ENCODE results near the gene SNX13.

Gene SNX13

GRCh38 chr7:17939211-17939605, 1.1 kb downstream of the SNX13 start:
- DNase-seq (ENCODE audit: low spot score): no peak
- H3K4me3 Mint-ChIP-seq: peak overlapping the region; percentile 93
- H3K9me3 Mint-ChIP-seq: no peaks in the 10 kb centered on the region
- H3K27me3 Mint-ChIP-seq (ENCODE audit: low read depth): peaks cover 21% of the 10 kb centered on the region
- H3K27ac Mint-ChIP-seq: peak overlapping the region; percentile 94
- peaks cover 40% of the 10 kb centered on the region for H3K4me1 Mint-ChIP-seq (ENCODE audit: low read depth)
- H3K36me3 Mint-ChIP-seq (ENCODE audit: low read depth): peaks cover 10% of the 10 kb centered on the region

- Mint-ChIP-seq H3K27ac (no peak overlapping the region), H3K4me3 (peak overlapping the region; percentile 35), H3K36me3 (ENCODE audit: low read depth) (peaks cover 10% of the 10 kb centered on the region), H3K27me3 (ENCODE audit: low read depth) (peaks cover 14% of the 10 kb centered on the region), H3K4me1 (ENCODE audit: low read depth) (peaks cover 47% of the 10 kb centered on the region), H3K9me3 (no peaks in the 10 kb centered on the region)
- no peak for DNase-seq (ENCODE audit: low spot score)
Observed at GRCh38 chr7:17937506-17938120, 2.7 kb downstream of the SNX13 start.

- no peaks in the 10 kb centered on the region for H3K9me3 Mint-ChIP-seq
- peaks cover 10% of the 10 kb centered on the region for H3K36me3 Mint-ChIP-seq (ENCODE audit: low read depth)
- no peak overlapping the region for H3K27ac Mint-ChIP-seq
- DNase-seq (ENCODE audit: low spot score): no peak
- no peak overlapping the region for H3K4me3 Mint-ChIP-seq
- H3K4me1 Mint-ChIP-seq (ENCODE audit: low read depth): peaks cover 44% of the 10 kb centered on the region
- H3K27me3 Mint-ChIP-seq (ENCODE audit: low read depth): peaks cover 5% of the 10 kb centered on the region
Observed at GRCh38 chr7:17936321-17936720, 4.0 kb downstream of the SNX13 start.

- H3K27me3 Mint-ChIP-seq (ENCODE audit: low read depth): peaks cover 4% of the 10 kb centered on the region
- peaks cover 45% of the 10 kb centered on the region for H3K4me1 Mint-ChIP-seq (ENCODE audit: low read depth)
- H3K27ac Mint-ChIP-seq: no peak overlapping the region
- H3K36me3 Mint-ChIP-seq (ENCODE audit: low read depth): peaks cover 10% of the 10 kb centered on the region
- no peaks in the 10 kb centered on the region for H3K9me3 Mint-ChIP-seq
- no peak overlapping the region for H3K4me3 Mint-ChIP-seq
- DNase-seq (ENCODE audit: low spot score): no peak
Observed at GRCh38 chr7:17934612-17935240, 5.6 kb downstream of the SNX13 start.

- H3K27ac Mint-ChIP-seq: no peak overlapping the region
- H3K9me3 Mint-ChIP-seq: no peaks in the 10 kb centered on the region
- H3K27me3 Mint-ChIP-seq (ENCODE audit: low read depth): peaks cover 4% of the 10 kb centered on the region
- peaks cover 42% of the 10 kb centered on the region for H3K4me1 Mint-ChIP-seq (ENCODE audit: low read depth)
- peak overlapping the region; percentile 21 for H3K4me3 Mint-ChIP-seq
- no peak for DNase-seq (ENCODE audit: low spot score)
- H3K36me3 Mint-ChIP-seq (ENCODE audit: low read depth): peaks cover 10% of the 10 kb centered on the region
Observed at GRCh38 chr7:17934094-17934493, 6.2 kb downstream of the SNX13 start.

- Mint-ChIP-seq H3K36me3 (ENCODE audit: low read depth) (peaks cover 10% of the 10 kb centered on the region), H3K4me3 (no peak overlapping the region), H3K9me3 (no peaks in the 10 kb centered on the region), H3K4me1 (ENCODE audit: low read depth) (peaks cover 31% of the 10 kb centered on the region), H3K27me3 (ENCODE audit: low read depth) (peaks cover 4% of the 10 kb centered on the region), H3K27ac (no peak overlapping the region)
- DNase-seq (ENCODE audit: low spot score): no peak
Observed at GRCh38 chr7:17932770-17933169, 7.5 kb downstream of the SNX13 start.

- peaks cover 29% of the 10 kb centered on the region for H3K4me1 Mint-ChIP-seq (ENCODE audit: low read depth)
- H3K4me3 Mint-ChIP-seq: no peak overlapping the region
- peaks cover 7% of the 10 kb centered on the region for H3K36me3 Mint-ChIP-seq (ENCODE audit: low read depth)
- peaks cover 4% of the 10 kb centered on the region for H3K27me3 Mint-ChIP-seq (ENCODE audit: low read depth)
- H3K27ac Mint-ChIP-seq: no peak overlapping the region
- H3K9me3 Mint-ChIP-seq: no peaks in the 10 kb centered on the region
- no peak for DNase-seq (ENCODE audit: low spot score)
Observed at GRCh38 chr7:17931069-17931468, 9.2 kb downstream of the SNX13 start.

- Mint-ChIP-seq H3K27ac (no peak overlapping the region), H3K9me3 (no peaks in the 10 kb centered on the region), H3K36me3 (ENCODE audit: low read depth) (peaks cover 7% of the 10 kb centered on the region), H3K27me3 (ENCODE audit: low read depth) (peaks cover 4% of the 10 kb centered on the region), H3K4me1 (ENCODE audit: low read depth) (peaks cover 29% of the 10 kb centered on the region), H3K4me3 (no peak overlapping the region)
- DNase-seq (ENCODE audit: low spot score): no peak
Observed at GRCh38 chr7:17930546-17930945, 9.7 kb downstream of the SNX13 start.

GRCh38 chr7:17929647-17930395, 10.5 kb downstream of the SNX13 start:
- H3K27me3 Mint-ChIP-seq (ENCODE audit: low read depth): no peaks in the 10 kb centered on the region
- H3K9me3 Mint-ChIP-seq: no peaks in the 10 kb centered on the region
- no peak for DNase-seq (ENCODE audit: low spot score)
- no peak overlapping the region for H3K4me3 Mint-ChIP-seq
- H3K4me1 Mint-ChIP-seq (ENCODE audit: low read depth): peaks cover 25% of the 10 kb centered on the region
- peaks cover 3% of the 10 kb centered on the region for H3K36me3 Mint-ChIP-seq (ENCODE audit: low read depth)
- H3K27ac Mint-ChIP-seq: no peak overlapping the region

- Mint-ChIP-seq H3K36me3 (ENCODE audit: low read depth) (no peaks in the 10 kb centered on the region), H3K9me3 (no peaks in the 10 kb centered on the region), H3K4me1 (ENCODE audit: low read depth) (peaks cover 12% of the 10 kb centered on the region), H3K27ac (no peak overlapping the region), H3K27me3 (ENCODE audit: low read depth) (no peaks in the 10 kb centered on the region), H3K4me3 (no peak overlapping the region)
- no peak for DNase-seq (ENCODE audit: low spot score)
Observed at GRCh38 chr7:17928055-17928454, 12.2 kb downstream of the SNX13 start.

- H3K27ac Mint-ChIP-seq: no peak overlapping the region
- no peak overlapping the region for H3K4me3 Mint-ChIP-seq
- H3K36me3 Mint-ChIP-seq (ENCODE audit: low read depth): peaks cover 2% of the 10 kb centered on the region
- DNase-seq (ENCODE audit: low spot score): no peak
- H3K4me1 Mint-ChIP-seq (ENCODE audit: low read depth): peaks cover 3% of the 10 kb centered on the region
- no peaks in the 10 kb centered on the region for H3K9me3 Mint-ChIP-seq
- no peaks in the 10 kb centered on the region for H3K27me3 Mint-ChIP-seq (ENCODE audit: low read depth)
Observed at GRCh38 chr7:17921857-17922416, 18.4 kb downstream of the SNX13 start.

- no peak overlapping the region for H3K27ac Mint-ChIP-seq
- peaks cover 5% of the 10 kb centered on the region for H3K4me1 Mint-ChIP-seq (ENCODE audit: low read depth)
- no peak overlapping the region for H3K4me3 Mint-ChIP-seq
- no peak for DNase-seq (ENCODE audit: low spot score)
- H3K27me3 Mint-ChIP-seq (ENCODE audit: low read depth): no peaks in the 10 kb centered on the region
- no peaks in the 10 kb centered on the region for H3K9me3 Mint-ChIP-seq
- peaks cover 2% of the 10 kb centered on the region for H3K36me3 Mint-ChIP-seq (ENCODE audit: low read depth)
Observed at GRCh38 chr7:17917842-17918241, 22.5 kb downstream of the SNX13 start.

GRCh38 chr7:17916786-17917185, 23.5 kb downstream of the SNX13 start:
- Mint-ChIP-seq H3K36me3 (ENCODE audit: low read depth) (peaks cover 2% of the 10 kb centered on the region), H3K9me3 (no peaks in the 10 kb centered on the region), H3K4me3 (no peak overlapping the region), H3K4me1 (ENCODE audit: low read depth) (peaks cover 4% of the 10 kb centered on the region), H3K27ac (no peak overlapping the region), H3K27me3 (ENCODE audit: low read depth) (no peaks in the 10 kb centered on the region)
- no peak for DNase-seq (ENCODE audit: low spot score)

GRCh38 chr7:17915796-17916195, 24.5 kb downstream of the SNX13 start:
- Mint-ChIP-seq H3K4me3 (no peak overlapping the region), H3K9me3 (no peaks in the 10 kb centered on the region), H3K27ac (no peak overlapping the region), H3K4me1 (ENCODE audit: low read depth) (peaks cover 2% of the 10 kb centered on the region), H3K27me3 (ENCODE audit: low read depth) (no peaks in the 10 kb centered on the region), H3K36me3 (ENCODE audit: low read depth) (peaks cover 2% of the 10 kb centered on the region)
- no peak for DNase-seq (ENCODE audit: low spot score)

Data from T-helper 2 cell treated with Interferon-gamma antibody and Interleukin-4, amounts not matched to agents 5 μg/mL and 100 μg/mL, for 36 hours (primary cell).